ENCODE results near the gene UNC80.

DNA sequence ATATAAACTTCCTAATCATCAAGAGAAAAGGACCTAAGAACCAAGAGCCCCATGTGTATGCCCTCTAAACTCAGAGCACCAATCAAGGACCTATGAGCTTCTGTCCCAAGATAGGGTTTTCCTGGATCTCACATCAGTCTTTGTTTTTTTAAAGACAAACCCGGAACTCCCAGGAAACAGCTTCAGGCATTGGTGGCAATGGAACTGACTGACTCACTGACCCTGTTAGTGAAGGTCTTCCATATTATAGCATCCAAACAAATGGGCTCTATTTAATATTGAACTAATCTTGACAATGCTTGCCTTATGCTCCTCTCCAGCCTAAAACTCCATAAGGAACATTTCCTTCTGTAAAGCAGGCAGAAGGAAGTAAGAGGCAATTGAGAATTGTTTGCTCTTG lies 167.3 kb downstream of the UNC80 start:
- TF ChIP-seq, protein P1, sequence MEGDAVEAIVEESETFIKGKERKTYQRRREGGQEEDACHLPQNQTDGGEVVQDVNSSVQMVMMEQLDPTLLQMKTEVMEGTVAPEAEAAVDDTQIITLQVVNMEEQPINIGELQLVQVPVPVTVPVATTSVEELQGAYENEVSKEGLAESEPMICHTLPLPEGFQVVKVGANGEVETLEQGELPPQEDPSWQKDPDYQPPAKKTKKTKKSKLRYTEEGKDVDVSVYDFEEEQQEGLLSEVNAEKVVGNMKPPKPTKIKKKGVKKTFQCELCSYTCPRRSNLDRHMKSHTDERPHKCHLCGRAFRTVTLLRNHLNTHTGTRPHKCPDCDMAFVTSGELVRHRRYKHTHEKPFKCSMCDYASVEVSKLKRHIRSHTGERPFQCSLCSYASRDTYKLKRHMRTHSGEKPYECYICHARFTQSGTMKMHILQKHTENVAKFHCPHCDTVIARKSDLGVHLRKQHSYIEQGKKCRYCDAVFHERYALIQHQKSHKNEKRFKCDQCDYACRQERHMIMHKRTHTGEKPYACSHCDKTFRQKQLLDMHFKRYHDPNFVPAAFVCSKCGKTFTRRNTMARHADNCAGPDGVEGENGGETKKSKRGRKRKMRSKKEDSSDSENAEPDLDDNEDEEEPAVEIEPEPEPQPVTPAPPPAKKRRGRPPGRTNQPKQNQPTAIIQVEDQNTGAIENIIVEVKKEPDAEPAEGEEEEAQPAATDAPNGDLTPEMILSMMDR (IDR thresholded peaks at IDR 0.05), result no peak
- TF ChIP-seq POLR2A (IDR thresholded peaks at IDR 0.05), result no peak
